CD14-positive monocyte (primary cell): Measurements from ENCODE around the gene PTPN14. TPM values are rescaled to one million over a fixed set of nuclear protein-coding genes. Genes with fewer than 3 reads are reported as not detected.
"Not testable (repeated sequence)": the region's sequence is repeated elsewhere in the genome, so short reads cannot be mapped to it uniquely, and the experiment has no call there.

Experiments
- DNase-seq, 3 donors: peaks; one replicate each; pipeline ENCODE4 v3.0.0-alpha.2; 2011 to 2022
- H2AFZ ChIP-seq: 2 replicates; pipeline ENCODE4 v1.6.0; 2012; ENCODE audit warnings: mild to moderate bottlenecking, low read depth, low read length, inconsistent platforms; ENCODE audit not compliant: insufficient read depth, poor library complexity, severe bottlenecking
- H3K27ac ChIP-seq, 2 donors: 1 replicate in 1 of 2; 2 replicates in 1 of 2; pipeline ENCODE4 v1.5.1; 2012 to 2013; ENCODE audit warnings: low read length in 2 of 2, control low read depth in 1 of 2, inconsistent platforms in 1 of 2, low read depth in 1 of 2, mild to moderate bottlenecking in 1 of 2
- H3K27me3 ChIP-seq, 2 donors: one replicate each; pipeline versions ENCODE4 v1.6.0 to v1.6.1; 2011 to 2013; ENCODE audit warnings: low read length in 2 of 2; ENCODE audit not compliant: control insufficient read depth in 2 of 2, insufficient read depth in 2 of 2
- H3K36me3 ChIP-seq, 2 donors: replicated peaks in 1 of 2; 1 replicate in 1 of 2; 2 replicates in 1 of 2; pipeline versions ENCODE4 v1.5.1 to v1.6.1; 2012 to 2013; ENCODE audit warnings: low read length in 2 of 2, control low read depth in 1 of 2, inconsistent platforms in 1 of 2, mild to moderate bottlenecking in 1 of 2; ENCODE audit not compliant: insufficient read depth in 2 of 2, control insufficient read depth in 1 of 2
- H3K4me1 ChIP-seq, 2 donors: 1 replicate in 1 of 2; 2 replicates in 1 of 2; pipeline versions ENCODE4 v1.5.1 to v1.6.1; 2012 to 2013; ENCODE audit warnings: low read length in 2 of 2, control low read depth in 1 of 2, inconsistent platforms in 1 of 2, mild to moderate bottlenecking in 1 of 2, moderate library complexity in 1 of 2; ENCODE audit not compliant: insufficient read depth in 2 of 2, control insufficient read depth in 1 of 2
- H3K4me2 ChIP-seq: replicated peaks from 2 replicates; pipeline ENCODE3; 2012; ENCODE audit warnings: low read length, moderate library complexity, mild to moderate bottlenecking; ENCODE audit not compliant: poor library complexity, severe bottlenecking; ENCODE audit errors: extremely low read depth
- H3K4me3 ChIP-seq, 3 experiments: fragments of 200-600 bp in 1 of 3; sonication (generic) in 1 of 3; replicated peaks in 1 of 3; 1 replicate in 2 of 3; 2 replicates in 1 of 3; pipeline ENCODE4 v1.5.1; 2011 to 2013; ENCODE audit warnings: low read length in 3 of 3, mild to moderate bottlenecking in 3 of 3, control low read depth in 2 of 3, low read depth in 2 of 3, inconsistent platforms in 1 of 3, moderate library complexity in 1 of 3
- H3K79me2 ChIP-seq: 2 replicates; pipeline ENCODE4 v1.6.0; 2012; ENCODE audit warnings: mild to moderate bottlenecking, control low read depth, inconsistent platforms, low read length, moderate library complexity; ENCODE audit not compliant: insufficient read depth
- H3K9ac ChIP-seq: 2 replicates; pipeline ENCODE4 v1.6.0; 2017; ENCODE audit warnings: low read length, mild to moderate bottlenecking; ENCODE audit not compliant: insufficient read depth, poor library complexity, severe bottlenecking
- H3K9me3 ChIP-seq, 2 donors: replicated peaks in 1 of 2; 1 replicate in 1 of 2; 2 replicates in 1 of 2; pipeline versions ENCODE4 v1.5.1 to v1.6.1; 2012 to 2013; ENCODE audit warnings: low read length in 2 of 2, control low read depth in 1 of 2; ENCODE audit not compliant: control insufficient read depth in 1 of 2, insufficient read depth in 1 of 2
- H4K20me1 ChIP-seq: 2 replicates; pipeline ENCODE4 v1.6.0; 2012; ENCODE audit warnings: mild to moderate bottlenecking, low read length, control low read depth, moderate library complexity; ENCODE audit not compliant: insufficient read depth
- H3K27ac Mint-ChIP-seq, 7 donors: one replicate each; pipeline ENCODE4 v1.8.0; 2020; ENCODE audit warnings: mild to moderate bottlenecking in 7 of 7, mixed read lengths in 7 of 7, moderate library complexity in 6 of 7, inconsistent platforms in 2 of 7
- H3K27me3 Mint-ChIP-seq, 3 donors: one replicate each; pipeline ENCODE4 v1.8.0; 2021 to 2022; ENCODE audit warnings: low read depth in 3 of 3, mild to moderate bottlenecking in 3 of 3, mixed read lengths in 3 of 3, moderate library complexity in 3 of 3, inconsistent platforms in 1 of 3
- H3K36me3 Mint-ChIP-seq, 2 donors: one replicate each; pipeline ENCODE4 v1.8.0; 2020; ENCODE audit warnings: mixed read lengths in 2 of 2, inconsistent platforms in 1 of 2, mild to moderate bottlenecking in 1 of 2
- H3K4me1 Mint-ChIP-seq: one replicate; pipeline ENCODE4 v1.8.0; 2020; ENCODE audit warnings: mild to moderate bottlenecking, mixed read lengths
- H3K4me3 Mint-ChIP-seq, 2 donors: one replicate each; pipeline ENCODE4 v1.8.0; 2020; ENCODE audit warnings: mild to moderate bottlenecking in 2 of 2, mixed read lengths in 2 of 2, moderate library complexity in 1 of 2
- H3K9me3 Mint-ChIP-seq, 7 donors: one replicate each; pipeline ENCODE4 v1.8.0; 2020 to 2022; ENCODE audit warnings: mixed read lengths in 7 of 7, mild to moderate bottlenecking in 6 of 7, moderate library complexity in 6 of 7, inconsistent platforms in 2 of 7
- CTCF ChIP-seq: fragments of 200-600 bp; IDR thresholded peaks from one replicate; pipeline ENCODE4 v1.8.0; 2022; ENCODE audit warnings: antibody characterized with exemption, mild to moderate bottlenecking
- WGBS: methylation state at CpG from one replicate; pipeline ENCODE4 v1.1.5; 2013; ENCODE audit warnings: missing lambda C conversion rate; ENCODE audit not compliant: insufficient coverage; 5-methylcytosine and 5-hydroxymethylcytosine counted together
- intact Hi-C, 2 donors: fragments of 100-400 bp; cut with micrococcal nuclease; formaldehyde crosslinking; loops; one replicate each; pipeline versions ENCODE4 v1.15.0 to v1.15.1; 2023
- polyA plus RNA-seq, 3 donors: library from polyadenylated mRNA; depleted of rRNA in 1 of 3; unstranded in 2 of 3; stranded (reverse) in 1 of 3; fragments of 300-500 nt in 2 of 3; fragments of >200 nt in 1 of 3; fragmentation: Illumina TruSeq in 2 of 3; gene quantifications; 1 replicate in 2 of 3; 2 replicates in 1 of 3; pipeline ENCODE4 v1.2.3, GENCODE V29; 2012 to 2021

PTPN14 gene
- polyA plus RNA-seq, 3 donors: 0.01 TPM; not detected in 1

GRCh38 chr1:214581785-214582184 lies 30.4 kb upstream of the PTPN14 start:
- H2AFZ ChIP-seq: no peak overlapping the region
- no peak for DNase-seq
- no peaks in the 10 kb centered on the region for H3K36me3 ChIP-seq
- Mint-ChIP-seq H3K27ac (no peak overlapping the region), H3K27me3 (peaks cover 2 to 7% (median 4%) of the 10 kb centered on the region in 3 donors), H3K9me3 (peaks cover 0 to 14% (median 7%) of the 10 kb centered on the region in 7 donors), H3K4me3 (no peak overlapping the region), H3K4me1 (no peaks in the 10 kb centered on the region), H3K36me3 (no peaks in the 10 kb centered on the region)
- no peak overlapping the region for H3K4me2 ChIP-seq
- H3K27me3 ChIP-seq: no peaks in the 10 kb centered on the region
- no peak overlapping the region for H3K27ac ChIP-seq
- intact Hi-C loops: no loop called here
- no peak overlapping the region for H3K4me3 ChIP-seq
- no peaks in the 10 kb centered on the region for H3K79me2 ChIP-seq
- H4K20me1 ChIP-seq: no peaks in the 10 kb centered on the region
- no peaks in the 10 kb centered on the region for H3K4me1 ChIP-seq
- 0% methylated on average over 1 of the region's 2 CpGs for WGBS
- no peak for TF ChIP-seq CTCF
- no peak overlapping the region for H3K9ac ChIP-seq
- peaks cover 7% of the 10 kb centered on the region in 2 donors for H3K9me3 ChIP-seq

GRCh38 chr1:214579183-214579582 lies 27.8 kb upstream of the PTPN14 start:
- H3K9ac ChIP-seq: no peak overlapping the region
- peaks cover 0 to 2% (median 0%) of the 10 kb centered on the region in 3 donors for H3K27me3 Mint-ChIP-seq
- peaks cover 18 to 19% of the 10 kb centered on the region in 2 donors for H3K9me3 ChIP-seq
- no peak overlapping the region for H2AFZ ChIP-seq
- no peaks in the 10 kb centered on the region for H3K36me3 Mint-ChIP-seq
- TF ChIP-seq CTCF: no peak
- intact Hi-C loops: no loop called here
- H3K4me3 Mint-ChIP-seq: no peak overlapping the region
- H3K27me3 ChIP-seq: no peaks in the 10 kb centered on the region
- H3K36me3 ChIP-seq: no peaks in the 10 kb centered on the region
- H3K4me2 ChIP-seq: no peak overlapping the region
- peaks cover 13 to 35% (median 23%) of the 10 kb centered on the region in 7 donors for H3K9me3 Mint-ChIP-seq
- no peaks in the 10 kb centered on the region for H3K4me1 ChIP-seq
- no peak overlapping the region for H3K27ac ChIP-seq
- no peak overlapping the region for H3K27ac Mint-ChIP-seq
- H3K4me1 Mint-ChIP-seq: no peaks in the 10 kb centered on the region
- H4K20me1 ChIP-seq: no peaks in the 10 kb centered on the region
- no peak for DNase-seq
- H3K4me3 ChIP-seq: no peak overlapping the region
- no peaks in the 10 kb centered on the region for H3K79me2 ChIP-seq

- H3K4me3 ChIP-seq, H3K79me2 ChIP-seq, H2AFZ ChIP-seq, H4K20me1 ChIP-seq, H3K27me3 ChIP-seq, H3K27me3 Mint-ChIP-seq, H3K9ac ChIP-seq, H3K4me1 ChIP-seq, H3K36me3 ChIP-seq, H3K36me3 Mint-ChIP-seq, H3K4me1 Mint-ChIP-seq, H3K4me2 ChIP-seq, DNase-seq, H3K27ac Mint-ChIP-seq, H3K27ac ChIP-seq, H3K4me3 Mint-ChIP-seq, intact Hi-C loops: not testable (repeated sequence)
- peaks cover 18 to 19% of the 10 kb centered on the region in 2 donors for H3K9me3 ChIP-seq
- peaks cover 13 to 35% (median 23%) of the 10 kb centered on the region in 7 donors for H3K9me3 Mint-ChIP-seq
- 60% methylated on average over 3 of the region's 3 CpGs for WGBS
Observed at GRCh38 chr1:214576120-214576519, 24.7 kb upstream of the PTPN14 start.
